HCT116 (cell line): ENCODE results near the gene PPP1R2C. TPM values are rescaled to one million over a fixed set of nuclear protein-coding genes. Genes with fewer than 3 reads are reported as not detected.

Experiments used
- ATAC-seq: fragments of 200-7000 bp; cut with Tn5 transposase; 2 replicates; pipeline ENCODE4 v1.9.1; 2020; ENCODE audit warnings: mild to moderate bottlenecking, moderate library complexity
- BruUV-seq: library from RNA; stranded (reverse); fragments of 400-500 nt; replicated peaks from 2 replicates; lab custom pipeline; 2021; lab: Mats Ljungman, UMichigan
- CTCF ChIA-PET: fragments of 300-600 bp; sonication (Branson Sonifier 250); formaldehyde crosslinking; loops from one replicate; lab custom pipeline; 2021; ENCODE audit warnings: antibody characterized with exemption; lab: Charles Lee
- POLR2A ChIA-PET: fragments of 300-600, 350-600 bp; sonication (Branson Sonifier 250); formaldehyde crosslinking; loops from one replicate; lab custom pipeline; 2021; ENCODE audit warnings: antibody characterized with exemption; lab: Charles Lee
- RAD21 ChIA-PET, 2 experiments: fragments of 300-600 bp; sonication (Branson Sonifier 250); formaldehyde crosslinking; loops; one replicate each; lab custom pipeline; 2023; ENCODE audit warnings: low total read pairs in 2 of 2; ENCODE audit not compliant: uncharacterized antibody in 2 of 2, unreplicated experiment in 2 of 2, low non-redundant PET in 1 of 2; lab: Charles Lee
- DNase-seq: peaks from one replicate; pipeline ENCODE4 v3.0.0-alpha.2; 2010; ENCODE audit warnings: low read depth, low spot score
- H2AFZ ChIP-seq: fragments of 200-600 bp; shearing (Covaris generic), sonication (generic); 2 replicates; pipeline ENCODE4 v1.6.1; 2017; ENCODE audit warnings: low read depth, mixed run types, mixed read lengths, antibody characterized with exemption, low read length; ENCODE audit not compliant: poor library complexity, severe bottlenecking
- H3K27ac ChIP-seq: 2 replicates; pipeline ENCODE4 v1.5.1; 2012; ENCODE audit warnings: low read depth, low read length
- H3K27me3 ChIP-seq: fragments of 200-600 bp; sonication (generic); 2 replicates; pipeline ENCODE4 v1.6.1; 2016; ENCODE audit warnings: mixed run types, low read length, mixed read lengths; ENCODE audit not compliant: insufficient read depth
- H3K36me3 ChIP-seq, 2 experiments: fragments of 200-500 bp in 1 of 2; fragments of 200-600 bp in 1 of 2; sonication (Bioruptor generic) in 1 of 2; sonication (generic) in 1 of 2; 2 replicates each; pipeline versions ENCODE4 v1.5.1 to v1.6.1; 2014 to 2016; ENCODE audit warnings: low read length in 2 of 2, inconsistent platforms in 1 of 2, mixed read lengths in 1 of 2, mixed run types in 1 of 2; ENCODE audit not compliant: insufficient read depth in 2 of 2, control insufficient read depth in 1 of 2
- H3K4me1 ChIP-seq, 2 experiments: fragments of 200-600 bp in 1 of 2; sonication (generic) in 1 of 2; 2 replicates each; pipeline versions ENCODE4 v1.5.1 to v1.6.1; 2012 to 2017; ENCODE audit warnings: low read length in 2 of 2, inconsistent platforms in 1 of 2, mild to moderate bottlenecking in 1 of 2, mixed read lengths in 1 of 2, mixed run types in 1 of 2, moderate library complexity in 1 of 2; ENCODE audit not compliant: insufficient read depth in 2 of 2, control insufficient read depth in 1 of 2
- H3K4me2 ChIP-seq: fragments of 200-600 bp; sonication (generic); 2 replicates; pipeline ENCODE4 v1.6.1; 2017; ENCODE audit warnings: mixed run types, low read length, mixed read lengths
- H3K4me3 ChIP-seq, 2 experiments: fragments of 200-600 bp in 1 of 2; sonication (generic) in 1 of 2; replicated peaks in 1 of 2; 2 replicates each; pipeline ENCODE4 v1.5.1; 2011 to 2016; ENCODE audit warnings: low read length in 2 of 2, control low read depth in 1 of 2, low read depth in 1 of 2, mild to moderate bottlenecking in 1 of 2, mixed read lengths in 1 of 2, mixed run types in 1 of 2
- H3K79me2 ChIP-seq: fragments of 200-600 bp; sonication (generic); 2 replicates; pipeline ENCODE4 v1.6.1; 2017; ENCODE audit warnings: mild to moderate bottlenecking, mixed run types, low read length, moderate library complexity, mixed read lengths; ENCODE audit not compliant: insufficient read depth
- H3K9ac ChIP-seq: fragments of 200-600 bp; sonication (generic); 2 replicates; pipeline ENCODE4 v1.6.1; 2016; ENCODE audit warnings: low read length, mixed read lengths
- H3K9me2 ChIP-seq: fragments of 200-600 bp; sonication (generic), shearing (Covaris generic); 2 replicates; pipeline ENCODE4 v1.6.1; 2017; ENCODE audit warnings: mixed run types, mild to moderate bottlenecking, moderate library complexity; ENCODE audit not compliant: insufficient read depth
- H3K9me3 ChIP-seq, 2 experiments: fragments of 200-500 bp in 1 of 2; fragments of 200-600 bp in 1 of 2; sonication (Bioruptor generic) in 1 of 2; sonication (generic) in 1 of 2; 2 replicates each; pipeline ENCODE4 v1.6.1; 2014 to 2017; ENCODE audit warnings: low read length in 2 of 2, mixed read lengths in 2 of 2, inconsistent platforms in 1 of 2, low read depth in 1 of 2, mild to moderate bottlenecking in 1 of 2, mixed run types in 1 of 2, moderate library complexity in 1 of 2; ENCODE audit not compliant: control insufficient read depth in 1 of 2, insufficient read depth in 1 of 2
- H4K20me1 ChIP-seq: fragments of 200-600 bp; sonication (generic), shearing (Covaris generic); 2 replicates; pipeline ENCODE4 v1.6.1; 2017; ENCODE audit warnings: mixed run types, mild to moderate bottlenecking, moderate library complexity; ENCODE audit not compliant: insufficient read depth
- CBX3 ChIP-seq: IDR thresholded peaks from 2 replicates; pipeline ENCODE4 v1.6.1; 2012; ENCODE audit warnings: low read depth
- EGR1 ChIP-seq: IDR thresholded peaks from 2 replicates; pipeline ENCODE4 v1.6.1; 2012; ENCODE audit warnings: low read depth
- EZH2 ChIP-seq: fragments of 200-600 bp; sonication (generic); IDR thresholded peaks from 2 replicates; pipeline ENCODE4 v1.6.1; 2017; ENCODE audit warnings: antibody characterized with exemption, mixed run types
- EZH2phosphoT487 ChIP-seq: fragments of 200-600 bp; IDR thresholded peaks from 2 replicates; pipeline ENCODE4 v1.6.1; 2018; ENCODE audit warnings: antibody characterized with exemption, borderline replicate concordance
- FOSL1 ChIP-seq: IDR thresholded peaks from 2 replicates; pipeline ENCODE4 v1.6.1; 2012; ENCODE audit warnings: low read depth
- JUND ChIP-seq: IDR thresholded peaks from 2 replicates; pipeline ENCODE4 v1.6.1; 2012
- POLR2A ChIP-seq: IDR thresholded peaks from 2 replicates; pipeline ENCODE4 v1.7.0; 2011; ENCODE audit warnings: borderline replicate concordance; ENCODE audit not compliant: insufficient read depth, insufficient read length; ENCODE audit errors: extremely low read depth
- POLR2AphosphoS5 ChIP-seq: IDR thresholded peaks from 2 replicates; pipeline ENCODE4 v1.6.1; 2011; ENCODE audit warnings: mild to moderate bottlenecking, low read depth, low read length, moderate library complexity
- RAD21 ChIP-seq: IDR thresholded peaks from 2 replicates; pipeline ENCODE4 v1.6.1; 2012; ENCODE audit warnings: low read depth, mild to moderate bottlenecking
- SIN3A ChIP-seq: IDR thresholded peaks from 2 replicates; pipeline ENCODE4 v1.6.1; 2012; ENCODE audit warnings: low read depth
- SRF ChIP-seq: IDR thresholded peaks from 2 replicates; pipeline ENCODE4 v1.6.1; 2012; ENCODE audit warnings: low read depth
- TCF7L2 ChIP-seq: IDR thresholded peaks from 2 replicates; pipeline ENCODE4 v1.7.0; 2011; ENCODE audit warnings: borderline replicate concordance, inconsistent platforms; ENCODE audit not compliant: insufficient read depth, insufficient read length; ENCODE audit errors: extremely low read depth
- ZFX ChIP-seq: fragments of 450-650 bp; IDR thresholded peaks from 2 replicates; pipeline ENCODE4 v1.6.1; 2017
- ZNF274 ChIP-seq: fragments of 200-500 bp; sonication (Bioruptor generic); IDR thresholded peaks from 2 replicates; pipeline ENCODE4 v1.6.1; 2014; ENCODE audit warnings: mild to moderate bottlenecking, low read depth, low read length, inconsistent platforms
- intact Hi-C: fragments of 100-400 bp; cut with micrococcal nuclease; formaldehyde crosslinking; loops from 2 replicates; pipeline ENCODE4 v1.10.0; 2022
- total RNA-seq: library from RNA; stranded (reverse); gene quantifications from one replicate; pipeline ENCODE4 v1.2.1, GENCODE V29; 2021; ENCODE audit not compliant: unreplicated experiment
- TF ChIP-seq, protein P1 (sequence below): IDR thresholded peaks from 2 replicates; pipeline ENCODE4 v1.6.1; 2011; ENCODE audit warnings: mild to moderate bottlenecking, low read length, moderate library complexity; ENCODE audit not compliant: insufficient replicate concordance; ENCODE audit errors: extremely low read depth
- TF ChIP-seq, protein P2 (sequence below): IDR thresholded peaks from 2 replicates; pipeline ENCODE4 v1.6.1; 2012
- TF ChIP-seq, protein P3 (sequence below): IDR thresholded peaks from 2 replicates; pipeline ENCODE4 v1.6.1; 2012
- TF ChIP-seq, protein P4 (sequence below), 3 experiments: fragments of 200-600 bp in 1 of 3; sonication (generic) in 1 of 3; IDR thresholded peaks in 2 of 3; conservative IDR thresholded peaks in 1 of 3; 2 replicates each; pipeline ENCODE4 v1.5.1; 2012 to 2017; ENCODE audit warnings: low read depth in 2 of 3, low read length in 2 of 3, antibody characterized with exemption in 1 of 3, borderline replicate concordance in 1 of 3, control low read depth in 1 of 3, mild to moderate bottlenecking in 1 of 3, mixed read lengths in 1 of 3, mixed run types in 1 of 3, moderate library complexity in 1 of 3; ENCODE audit not compliant: insufficient read depth in 1 of 3

PPP1R2C gene
- total RNA-seq, 1 experiment from 2014 or later: not detected

DNA sequence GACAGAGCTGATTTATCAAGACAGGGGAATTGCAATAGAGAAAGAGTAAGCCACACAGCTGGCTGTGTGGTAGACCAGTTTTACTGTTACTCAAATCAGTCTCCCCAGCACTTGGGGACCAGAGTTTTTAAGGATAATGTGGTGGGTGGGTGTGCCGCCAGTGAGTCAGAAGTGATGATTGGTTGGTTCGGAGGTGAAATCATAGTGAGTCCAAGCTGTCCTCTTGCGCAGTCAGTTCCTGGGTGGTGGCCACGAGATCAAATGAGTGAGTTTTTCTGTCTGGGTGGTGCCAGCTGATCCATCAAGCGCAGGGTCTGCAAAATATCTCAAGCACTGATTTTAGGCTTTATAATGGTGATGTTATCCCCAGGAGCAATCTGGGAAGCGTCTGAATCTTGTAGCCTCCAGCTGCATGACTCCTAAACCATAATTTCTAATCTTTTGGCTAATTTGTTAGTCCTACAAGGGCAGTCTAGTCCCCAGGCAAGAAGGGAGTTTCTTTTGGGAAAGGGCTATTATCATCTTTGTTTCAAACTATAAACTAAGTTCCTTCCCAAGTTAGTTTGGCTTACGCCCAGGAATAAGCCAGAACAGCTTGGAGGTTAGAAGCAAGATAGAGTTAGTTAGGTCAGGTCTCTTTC, 44.0 kb upstream of the PPP1R2C start:
- Histone ChIP-seq H3K27ac (no peak overlapping the region), H3K36me3 (no peaks in the 10 kb centered on the region), H3K9me3 (no peaks in the 10 kb centered on the region), H3K27me3 (no peaks in the 10 kb centered on the region), H3K9ac (no peak overlapping the region), H2AFZ (no peak overlapping the region), H3K4me1 (no peaks in the 10 kb centered on the region), H3K9me2 (no peaks in the 10 kb centered on the region), H3K4me2 (no peak overlapping the region), H3K4me3 (no peak overlapping the region), H3K79me2 (no peaks in the 10 kb centered on the region), H4K20me1 (no peaks in the 10 kb centered on the region)
- ATAC-seq (no peak), DNase-seq (no peak)
- no TSS peak for BruUV-seq
- CTCF ChIA-PET: no interaction called here
- POLR2A ChIA-PET: no interaction called here
- TF ChIP-seq, protein P1, sequence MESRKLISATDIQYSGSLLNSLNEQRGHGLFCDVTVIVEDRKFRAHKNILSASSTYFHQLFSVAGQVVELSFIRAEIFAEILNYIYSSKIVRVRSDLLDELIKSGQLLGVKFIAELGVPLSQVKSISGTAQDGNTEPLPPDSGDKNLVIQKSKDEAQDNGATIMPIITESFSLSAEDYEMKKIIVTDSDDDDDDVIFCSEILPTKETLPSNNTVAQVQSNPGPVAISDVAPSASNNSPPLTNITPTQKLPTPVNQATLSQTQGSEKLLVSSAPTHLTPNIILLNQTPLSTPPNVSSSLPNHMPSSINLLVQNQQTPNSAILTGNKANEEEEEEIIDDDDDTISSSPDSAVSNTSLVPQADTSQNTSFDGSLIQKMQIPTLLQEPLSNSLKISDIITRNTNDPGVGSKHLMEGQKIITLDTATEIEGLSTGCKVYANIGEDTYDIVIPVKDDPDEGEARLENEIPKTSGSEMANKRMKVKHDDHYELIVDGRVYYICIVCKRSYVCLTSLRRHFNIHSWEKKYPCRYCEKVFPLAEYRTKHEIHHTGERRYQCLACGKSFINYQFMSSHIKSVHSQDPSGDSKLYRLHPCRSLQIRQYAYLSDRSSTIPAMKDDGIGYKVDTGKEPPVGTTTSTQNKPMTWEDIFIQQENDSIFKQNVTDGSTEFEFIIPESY: no peak
- no peak for TF ChIP-seq SIN3A
- TF ChIP-seq RAD21: no peak
- TF ChIP-seq POLR2A: no peak
- TF ChIP-seq POLR2AphosphoS5: no peak
- no peak for TF ChIP-seq FOSL1
- no peak for TF ChIP-seq EGR1
- TF ChIP-seq SRF: no peak
- no peak for TF ChIP-seq EZH2phosphoT487
- no peak for TF ChIP-seq ZFX
- TF ChIP-seq, protein P2, sequence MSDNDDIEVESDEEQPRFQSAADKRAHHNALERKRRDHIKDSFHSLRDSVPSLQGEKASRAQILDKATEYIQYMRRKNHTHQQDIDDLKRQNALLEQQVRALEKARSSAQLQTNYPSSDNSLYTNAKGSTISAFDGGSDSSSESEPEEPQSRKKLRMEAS: no peak
- no peak for TF ChIP-seq EZH2
- no peak for TF ChIP-seq CBX3
- TF ChIP-seq ZNF274: no peak
- TF ChIP-seq, protein P3, sequence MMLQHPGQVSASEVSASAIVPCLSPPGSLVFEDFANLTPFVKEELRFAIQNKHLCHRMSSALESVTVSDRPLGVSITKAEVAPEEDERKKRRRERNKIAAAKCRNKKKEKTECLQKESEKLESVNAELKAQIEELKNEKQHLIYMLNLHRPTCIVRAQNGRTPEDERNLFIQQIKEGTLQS: no peak
- TF ChIP-seq JUND: no peak
- TF ChIP-seq, protein P4, sequence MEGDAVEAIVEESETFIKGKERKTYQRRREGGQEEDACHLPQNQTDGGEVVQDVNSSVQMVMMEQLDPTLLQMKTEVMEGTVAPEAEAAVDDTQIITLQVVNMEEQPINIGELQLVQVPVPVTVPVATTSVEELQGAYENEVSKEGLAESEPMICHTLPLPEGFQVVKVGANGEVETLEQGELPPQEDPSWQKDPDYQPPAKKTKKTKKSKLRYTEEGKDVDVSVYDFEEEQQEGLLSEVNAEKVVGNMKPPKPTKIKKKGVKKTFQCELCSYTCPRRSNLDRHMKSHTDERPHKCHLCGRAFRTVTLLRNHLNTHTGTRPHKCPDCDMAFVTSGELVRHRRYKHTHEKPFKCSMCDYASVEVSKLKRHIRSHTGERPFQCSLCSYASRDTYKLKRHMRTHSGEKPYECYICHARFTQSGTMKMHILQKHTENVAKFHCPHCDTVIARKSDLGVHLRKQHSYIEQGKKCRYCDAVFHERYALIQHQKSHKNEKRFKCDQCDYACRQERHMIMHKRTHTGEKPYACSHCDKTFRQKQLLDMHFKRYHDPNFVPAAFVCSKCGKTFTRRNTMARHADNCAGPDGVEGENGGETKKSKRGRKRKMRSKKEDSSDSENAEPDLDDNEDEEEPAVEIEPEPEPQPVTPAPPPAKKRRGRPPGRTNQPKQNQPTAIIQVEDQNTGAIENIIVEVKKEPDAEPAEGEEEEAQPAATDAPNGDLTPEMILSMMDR (IDR thresholded peaks at IDR 0.05 in 2 of 3, conservative IDR thresholded peaks at IDR 0.05 in 1 of 3; ENCODE audit: borderline replicate concordance in 1 of 3, insufficient read depth in 1 of 3, low read depth in 2 of 3, low read length in 2 of 3): no peak
- TF ChIP-seq TCF7L2: no peak
- intact Hi-C loops: no loop called here
- RAD21 ChIA-PET: no interaction called here
